Naive thymus-derived CD4-positive, alpha-beta T cell (primary cell): ENCODE measurements around the gene SAP30. TPM values are rescaled to one million over a fixed set of nuclear protein-coding genes. Genes with fewer than 3 reads are reported as not detected.

ENCODE experiments used
- ATAC-seq: fragments of 150-1000 bp; cut with Tn5 transposase; 2 replicates; pipeline ENCODE4 v1.10.0; 2021; ENCODE audit warnings: mild to moderate bottlenecking, moderate library complexity
- CTCF ChIA-PET: fragments of 350-600 bp; sonication (Branson Sonifier 250); formaldehyde crosslinking; loops from one replicate; lab custom pipeline; 2021; ENCODE audit warnings: antibody characterized with exemption; lab: Charles Lee
- POLR2A ChIA-PET: fragments of 350-600 bp; sonication (Branson Sonifier 250); formaldehyde crosslinking; loops from one replicate; lab custom pipeline; 2021; ENCODE audit warnings: antibody characterized with exemption, inconsistent platforms; lab: Charles Lee
- DNase-seq, 9 donors: peaks; one replicate each; pipeline versions ENCODE4 v3.0.0 to v3.0.0-alpha.2; 2020 to 2022; ENCODE audit warnings: mixed read lengths in 1 of 9
- H3K27ac ChIP-seq: one replicate; pipeline ENCODE4 v1.7.0; 2013; ENCODE audit warnings: mild to moderate bottlenecking, low read depth, low read length, moderate library complexity
- H3K27me3 ChIP-seq, 2 donors: one replicate each; pipeline ENCODE4 v1.7.0; 2013; ENCODE audit warnings: low read length in 2 of 2, mild to moderate bottlenecking in 2 of 2, moderate library complexity in 2 of 2; ENCODE audit not compliant: control insufficient read depth in 2 of 2, insufficient read depth in 2 of 2
- H3K36me3 ChIP-seq, 3 experiments: 1 replicate in 2 of 3; 2 replicates in 1 of 3; pipeline ENCODE4 v1.7.0; 2013; ENCODE audit warnings: low read length in 3 of 3, mild to moderate bottlenecking in 3 of 3, moderate library complexity in 1 of 3; ENCODE audit not compliant: insufficient read depth in 3 of 3, control insufficient read depth in 2 of 3
- H3K4me1 ChIP-seq, 2 donors: one replicate each; pipeline ENCODE4 v1.7.0; 2013; ENCODE audit warnings: low read length in 2 of 2, mild to moderate bottlenecking in 2 of 2, moderate library complexity in 1 of 2; ENCODE audit not compliant: control insufficient read depth in 2 of 2, insufficient read depth in 2 of 2
- H3K4me3 ChIP-seq: 2 replicates; pipeline ENCODE4 v1.7.0; 2013; ENCODE audit warnings: mild to moderate bottlenecking, low read length
- H3K9me3 ChIP-seq, 3 experiments: 1 replicate in 2 of 3; 2 replicates in 1 of 3; pipeline ENCODE4 v1.7.0; 2013; ENCODE audit warnings: low read length in 3 of 3; ENCODE audit not compliant: control insufficient read depth in 2 of 3
- H3K27ac Mint-ChIP-seq, 9 donors: one replicate each; pipeline ENCODE4 v1.8.0; 2020 to 2022; ENCODE audit warnings: mixed read lengths in 9 of 9, mild to moderate bottlenecking in 8 of 9, moderate library complexity in 5 of 9, inconsistent platforms in 2 of 9
- H3K27me3 Mint-ChIP-seq, 5 donors: one replicate each; pipeline ENCODE4 v1.8.0; 2021 to 2022; ENCODE audit warnings: mixed read lengths in 5 of 5, mild to moderate bottlenecking in 1 of 5
- H3K36me3 Mint-ChIP-seq, 5 donors: one replicate each; pipeline ENCODE4 v1.8.0; 2020 to 2022; ENCODE audit warnings: mixed read lengths in 5 of 5, mild to moderate bottlenecking in 3 of 5, inconsistent platforms in 1 of 5
- H3K4me1 Mint-ChIP-seq, 7 donors: one replicate each; pipeline ENCODE4 v1.8.0; 2020 to 2022; ENCODE audit warnings: mixed read lengths in 7 of 7, mild to moderate bottlenecking in 3 of 7, inconsistent platforms in 1 of 7
- H3K4me3 Mint-ChIP-seq, 10 donors: one replicate each; pipeline ENCODE4 v1.8.0; 2020 to 2022; ENCODE audit warnings: mild to moderate bottlenecking in 10 of 10, mixed read lengths in 10 of 10, moderate library complexity in 6 of 10, inconsistent platforms in 2 of 10
- H3K9me3 Mint-ChIP-seq, 11 donors: one replicate each; pipeline ENCODE4 v1.8.0; 2020 to 2022; ENCODE audit warnings: mixed read lengths in 11 of 11, mild to moderate bottlenecking in 4 of 11, inconsistent platforms in 1 of 11, moderate library complexity in 1 of 11
- intact Hi-C, 2 donors: fragments of 100-400 bp; cut with micrococcal nuclease; formaldehyde crosslinking; loops; one replicate each; pipeline ENCODE4 v1.15.1; 2023
- polyA plus RNA-seq, 2 donors: library from polyadenylated mRNA; unstranded; fragments of 300-500 nt; fragmentation: Illumina TruSeq; gene quantifications; one replicate each; pipeline ENCODE4 v1.2.3, GENCODE V29; 2021
- total RNA-seq, 6 experiments: library from RNA in 5 of 6; stranded (reverse) in 5 of 6; gene quantifications; 1 replicate in 5 of 6; 2 replicates in 1 of 6; pipeline ENCODE4 v1.2.3 and lab custom pipeline; 2021 to 2026

The SAP30 gene
- total and polyA plus RNA-seq, 7 experiments from 2014 or later: 0.48 to 27.4 (median 1.1) TPM

- Mint-ChIP-seq H3K27ac (no peak overlapping the region), H3K27me3 (peaks cover 0 to 6% (median 2%) of the 10 kb centered on the region in 5 donors), H3K9me3 (peaks cover 0 to 2% (median 0%) of the 10 kb centered on the region in 11 donors), H3K36me3 (peaks cover 0 to 2% (median 0%) of the 10 kb centered on the region in 5 donors), H3K4me1 (peaks cover 0 to 9% (median 0%) of the 10 kb centered on the region in 7 donors), H3K4me3 (no peak overlapping the region)
- H3K27me3 ChIP-seq: no peaks in the 10 kb centered on the region
- H3K4me1 ChIP-seq: no peaks in the 10 kb centered on the region
- H3K27ac ChIP-seq: no peak overlapping the region
- POLR2A ChIA-PET: no interaction called here
- H3K9me3 ChIP-seq: no peaks in the 10 kb centered on the region
- H3K4me3 ChIP-seq: no peak overlapping the region
- ATAC-seq (no peak), DNase-seq (no peak)
- intact Hi-C loops: no loop called here
- H3K36me3 ChIP-seq: no peaks in the 10 kb centered on the region
- CTCF ChIA-PET: interaction anchor here (1.0 to 4.8 kb wide), 3 partner anchors 13 to 403 kb away, joined by 3 to 45 read pairs (median 3); no protein-coding TSS in a partner anchor
Measured at GRCh38 chr4:173414456-173414855, 43.7 kb downstream of the SAP30 start.

GRCh38 chr4:173415092-173415491 is 44.3 kb downstream of the SAP30 start:
- peaks cover 0 to 9% (median 0%) of the 10 kb centered on the region in 7 donors for H3K4me1 Mint-ChIP-seq
- DNase-seq (no peak), ATAC-seq (no peak)
- Histone ChIP-seq H3K36me3 (no peaks in the 10 kb centered on the region), H3K27ac (no peak overlapping the region), H3K9me3 (no peaks in the 10 kb centered on the region), H3K27me3 (no peaks in the 10 kb centered on the region), H3K4me1 (no peaks in the 10 kb centered on the region), H3K4me3 (no peak overlapping the region)
- peaks cover 0 to 2% (median 0%) of the 10 kb centered on the region in 5 donors for H3K36me3 Mint-ChIP-seq
- intact Hi-C loops: loop anchor here in 1 of 2 donors (5.0 kb wide), 1 partner anchor 388 kb away; no protein-coding TSS in a partner anchor
- H3K4me3 Mint-ChIP-seq: no peak overlapping the region
- ChIA-PET CTCF (interaction anchor here (1.0 to 4.8 kb wide), 4 partner anchors 14 to 403 kb away, joined by 3 to 45 read pairs (median 5); no protein-coding TSS in a partner anchor), POLR2A (no interaction called here)
- H3K9me3 Mint-ChIP-seq: peaks cover 0 to 2% (median 0%) of the 10 kb centered on the region in 11 donors
- no peak overlapping the region for H3K27ac Mint-ChIP-seq
- peaks cover 0 to 6% (median 2%) of the 10 kb centered on the region in 5 donors for H3K27me3 Mint-ChIP-seq

- H3K36me3 Mint-ChIP-seq: peaks cover 0 to 2% (median 0%) of the 10 kb centered on the region in 5 donors
- peaks cover 0 to 6% (median 2%) of the 10 kb centered on the region in 5 donors for H3K27me3 Mint-ChIP-seq
- intact Hi-C loops: loop anchor here in 1 of 2 donors (5.0 kb wide), 1 partner anchor 389 kb away; no protein-coding TSS in a partner anchor
- ChIA-PET CTCF (interaction anchor here (0.6 to 4.2 kb wide), 5 partner anchors 97 to 402 kb away, joined by 3 to 48 read pairs (median 4); no protein-coding TSS in a partner anchor), POLR2A (no interaction called here)
- no peak overlapping the region for H3K27ac Mint-ChIP-seq
- peaks cover 4 to 11% (median 5%) of the 10 kb centered on the region in 7 donors for H3K4me1 Mint-ChIP-seq
- Histone ChIP-seq H3K4me3 (no peak overlapping the region), H3K27me3 (no peaks in the 10 kb centered on the region), H3K27ac (no peak overlapping the region), H3K4me1 (no peaks in the 10 kb centered on the region), H3K36me3 (no peaks in the 10 kb centered on the region), H3K9me3 (no peaks in the 10 kb centered on the region)
- peak; percentile 75 for ATAC-seq
- peak in 1 of 9 donors; percentile 17 for DNase-seq
- H3K4me3 Mint-ChIP-seq: no peak overlapping the region
- peaks cover 0 to 2% (median 0%) of the 10 kb centered on the region in 11 donors for H3K9me3 Mint-ChIP-seq
Measured at GRCh38 chr4:173415885-173416653, 45.3 kb downstream of the SAP30 start.

GRCh38 chr4:173417833-173418232 is 47.1 kb downstream of the SAP30 start:
- intact Hi-C loops: loop anchor here (1.0 to 5.0 kb wide), 8 partner anchors 46 to 405 kb away; partner anchors contain the start of gene SAP30 (in 1 of the 2)
- Mint-ChIP-seq H3K27me3 (peaks cover 0 to 6% (median 0%) of the 10 kb centered on the region in 5 donors), H3K9me3 (peaks cover 0 to 2% (median 0%) of the 10 kb centered on the region in 11 donors), H3K36me3 (no peaks in the 10 kb centered on the region), H3K27ac (no peak overlapping the region), H3K4me1 (peaks cover 4 to 17% (median 5%) of the 10 kb centered on the region in 7 donors), H3K4me3 (no peak overlapping the region)
- ChIA-PET POLR2A (interaction anchor here (0.9 kb wide), 1 partner anchor 84 kb away, joined by 3 read pairs; the partner anchor contains the start of gene HMGB2), CTCF (interaction anchor here (1.0 to 4.2 kb wide), 6 partner anchors 9 to 404 kb away, joined by 3 to 48 read pairs (median 5); no protein-coding TSS in a partner anchor)
- DNase-seq (no peak), ATAC-seq (no peak)
- Histone ChIP-seq H3K27me3 (no peaks in the 10 kb centered on the region), H3K36me3 (no peaks in the 10 kb centered on the region), H3K9me3 (no peaks in the 10 kb centered on the region), H3K4me3 (no peak overlapping the region), H3K4me1 (no peaks in the 10 kb centered on the region), H3K27ac (no peak overlapping the region)

- Histone ChIP-seq H3K36me3 (no peaks in the 10 kb centered on the region), H3K27ac (no peak overlapping the region), H3K4me3 (no peak overlapping the region), H3K4me1 (no peaks in the 10 kb centered on the region), H3K9me3 (no peaks in the 10 kb centered on the region), H3K27me3 (no peaks in the 10 kb centered on the region)
- DNase-seq (no peak), ATAC-seq (peak; percentile 17)
- ChIA-PET CTCF (interaction anchor here (1.0 to 4.2 kb wide), 8 partner anchors 9 to 406 kb away, joined by 3 to 48 read pairs (median 4); no protein-coding TSS in a partner anchor), POLR2A (no interaction called here)
- intact Hi-C loops: loop anchor here in 1 of 2 donors (5.0 kb wide), 1 partner anchor 391 kb away; no protein-coding TSS in a partner anchor
- H3K27me3 Mint-ChIP-seq: peaks cover 0 to 6% (median 0%) of the 10 kb centered on the region in 5 donors
- H3K27ac Mint-ChIP-seq: no peak overlapping the region
- H3K9me3 Mint-ChIP-seq: peaks cover 0 to 2% (median 0%) of the 10 kb centered on the region in 11 donors
- H3K36me3 Mint-ChIP-seq: peaks cover 0 to 1% (median 0%) of the 10 kb centered on the region in 5 donors
- H3K4me1 Mint-ChIP-seq: peaks cover 4 to 17% (median 5%) of the 10 kb centered on the region in 7 donors
- H3K4me3 Mint-ChIP-seq: no peak overlapping the region
Measured at GRCh38 chr4:173418639-173419038, 47.9 kb downstream of the SAP30 start.

GRCh38 chr4:173420324-173420752 is 49.6 kb downstream of the SAP30 start:
- Histone ChIP-seq H3K36me3 (no peaks in the 10 kb centered on the region), H3K4me3 (no peak overlapping the region), H3K27ac (no peak overlapping the region), H3K9me3 (no peaks in the 10 kb centered on the region), H3K27me3 (no peaks in the 10 kb centered on the region), H3K4me1 (peaks cover 2 to 5% of the 10 kb centered on the region in 2 donors)
- POLR2A ChIA-PET: interaction anchor here (0.7 to 1.5 kb wide), 3 partner anchors 74 to 128 kb away, joined by 3 read pairs; partner anchors contain the start of gene HMGB2
- Mint-ChIP-seq H3K4me1 (peaks cover 6 to 25% (median 6%) of the 10 kb centered on the region in 7 donors), H3K27me3 (peaks cover 0 to 6% (median 0%) of the 10 kb centered on the region in 5 donors), H3K36me3 (peaks cover 0 to 4% (median 0%) of the 10 kb centered on the region in 5 donors), H3K9me3 (peaks cover 0 to 2% (median 0%) of the 10 kb centered on the region in 11 donors), H3K27ac (peak overlapping the region in 4 of 9 donors; percentile 4 to 22 (median 8)), H3K4me3 (peak overlapping the region in 1 of 10 donors; percentile 21)
- CTCF ChIA-PET: interaction anchor here (0.6 to 3.1 kb wide), 23 partner anchors 9 to 863 kb away, joined by 3 to 25 read pairs (median 4); partner anchors contain the start of genes CEP44 and FBXO8
- ATAC-seq: peak; percentile 37
- DNase-seq: peak in 5 of 9 donors; percentile 10 to 40 (median 28)
- intact Hi-C loops: loop anchor here (1.0 to 2.0 kb wide), 4 partner anchors 74 to 899 kb away; no protein-coding TSS in a partner anchor
